ENCODE measurements around the gene MYEOV. TPM values are rescaled to one million over a fixed set of nuclear protein-coding genes. Genes with fewer than 3 reads are reported as not detected.

MYEOV gene
- total and polyA plus RNA-seq, 9 of the 15 experiments (the other 6 are each of a cell fraction or from before 2014, with no cell fraction given): 10.2 to 133 (median 32.2) TPM

- TF ChIP-seq ZNF436 (CRISPR knock-in tag; IDR thresholded peaks at IDR 0.05) (no peak), CCNT2 (IDR thresholded peaks at IDR 0.05; ENCODE audit: borderline replicate concordance, extremely low read depth, insufficient read length, low read depth, low read length) (no peak), TSC22D4 (tag; IDR thresholded peaks at IDR 0.05) (no peak), FOXK2 (conservative IDR thresholded peaks at IDR 0.05 in 1 of 2, IDR thresholded peaks at IDR 0.05 in 1 of 2; ENCODE audit: low read depth in 2 of 2) (no peak), SNAPC5 (CRISPR knock-in tag; IDR thresholded peaks at IDR 0.05) (no peak), HIVEP1 (CRISPR knock-in tag; IDR thresholded peaks at IDR 0.05) (no peak), MAFK (IDR thresholded peaks at IDR 0.05; ENCODE audit: low read length) (peak; percentile 70), NRF1 (conservative IDR thresholded peaks at IDR 0.05 in 1 of 2, IDR thresholded peaks at IDR 0.05 in 1 of 2) (0 out of 4 replicates have a peak, but pooled peaks of 1 of the 2 experiments have one; percentile 23), ZNF75A (CRISPR knock-in tag; IDR thresholded peaks at IDR 0.05) (no peak), JUND (IDR thresholded peaks at IDR 0.05; ENCODE audit: borderline replicate concordance, low read depth, low read length) (peak; percentile 93), JUND (tag; IDR thresholded peaks at IDR 0.05; ENCODE audit: borderline replicate concordance, low read depth, low read length) (peak; percentile 88; the same call in 2 of the 3 replicates), BMI1 (IDR thresholded peaks at IDR 0.05; ENCODE audit: low read length) (no peak), TEAD2 (tag; IDR thresholded peaks at IDR 0.05) (no peak), UBTF (IDR thresholded peaks at IDR 0.05; ENCODE audit: borderline replicate concordance in 1 of 2, low read depth in 2 of 2, low read length in 2 of 2) (no peak), SUPT5H (IDR thresholded peaks at IDR 0.05) (no peak), TSHZ1 (CRISPR knock-in tag; IDR thresholded peaks at IDR 0.05) (no peak), ZNF740 (CRISPR knock-in tag; IDR thresholded peaks at IDR 0.05) (no peak; the same call in 1 of the 2 replicates), ZNF740 (tag; IDR thresholded peaks at IDR 0.05) (no peak), RFX5 (IDR thresholded peaks at IDR 0.05; ENCODE audit: low read depth, low read length) (no peak), ZKSCAN1 (IDR thresholded peaks at IDR 0.05; ENCODE audit: low read depth, low read length) (no peak), HMG20A (CRISPR knock-in tag; conservative IDR thresholded peaks at IDR 0.05) (no peak)
Observed at GRCh38 chr11:69301455-69302401, 7.8 kb downstream of the MYEOV start (continued).

Measured in K562 (cell line).